H1 (cell line): Measurements from ENCODE around the gene BTBD9. TPM values are rescaled to one million over a fixed set of nuclear protein-coding genes. Genes with fewer than 3 reads are reported as not detected.

ENCODE experiments used
- CTCF ChIA-PET: fragments of 300-600 bp; sonication (Branson Sonifier 250); formaldehyde crosslinking; loops from one replicate; lab custom pipeline; 2021; ENCODE audit not compliant: partially characterized antibody; lab: Charles Lee
- POLR2A ChIA-PET: fragments of 300-600 bp; sonication (Branson Sonifier 250); formaldehyde crosslinking; loops from one replicate; lab custom pipeline; 2021; ENCODE audit warnings: inconsistent platforms; ENCODE audit not compliant: partially characterized antibody; lab: Charles Lee
- DNase-seq, 2 experiments: peaks; one replicate each; pipeline versions ENCODE4 v3.0.0 to v3.0.0-alpha.2; 2010 to 2022; ENCODE audit warnings: low spot score in 2 of 2, low read depth in 1 of 2, mixed read lengths in 1 of 2
- FAIRE-seq: peaks from 2 replicates; lab custom pipeline; 2011; peaks lifted over from hg19 to GRCh38; lab: Jason Lieb, UNC
- H2AFZ ChIP-seq: 2 replicates; pipeline ENCODE4 v1.8.1; 2012; ENCODE audit warnings: low read length, inconsistent platforms
- H2AK5ac ChIP-seq: 2 replicates; pipeline ENCODE4 v1.6.1; 2013; ENCODE audit warnings: low read depth, low read length
- H2BK120ac ChIP-seq: replicated peaks from 2 replicates; pipeline ENCODE3; 2013; ENCODE audit warnings: low read depth, low read length, inconsistent platforms
- H2BK12ac ChIP-seq: 2 replicates; pipeline ENCODE4 v1.6.1; 2013; ENCODE audit warnings: low read depth, low read length
- H2BK15ac ChIP-seq: 2 replicates; pipeline ENCODE4 v1.6.1; 2013; ENCODE audit warnings: low read length
- H2BK20ac ChIP-seq: 2 replicates; pipeline ENCODE4 v1.6.1; 2013; ENCODE audit warnings: low read length
- H2BK5ac ChIP-seq: 2 replicates; pipeline ENCODE4 v1.6.1; 2013; ENCODE audit warnings: low read depth, low read length
- H3K14ac ChIP-seq: 2 replicates; pipeline ENCODE4 v1.6.1; 2013; ENCODE audit warnings: inconsistent platforms; ENCODE audit not compliant: insufficient read length
- H3K18ac ChIP-seq: 2 replicates; pipeline ENCODE4 v1.6.1; 2013; ENCODE audit warnings: low read length; ENCODE audit errors: extremely low read depth
- H3K23ac ChIP-seq: 2 replicates; pipeline ENCODE4 v1.6.1; 2013; ENCODE audit warnings: inconsistent platforms; ENCODE audit not compliant: insufficient read length
- H3K23me2 ChIP-seq: 2 replicates; pipeline ENCODE4 v1.6.1; 2013; ENCODE audit warnings: low read depth, low read length
- H3K27ac ChIP-seq: 2 replicates; pipeline ENCODE4 v1.6.1; 2011; ENCODE audit warnings: low read depth, low read length, inconsistent platforms
- H3K27me3 ChIP-seq, 4 experiments: replicated peaks in 1 of 4; 1 replicate in 1 of 4; 2 replicates in 3 of 4; pipeline versions ENCODE4 v1.6.1 to v1.8.1; 2011 to 2013; ENCODE audit warnings: low read length in 3 of 4, mild to moderate bottlenecking in 3 of 4, inconsistent platforms in 2 of 4, mixed read lengths in 2 of 4, moderate library complexity in 1 of 4; ENCODE audit not compliant: control insufficient read depth in 3 of 4, insufficient read depth in 3 of 4; ENCODE audit errors: extremely low read depth in 1 of 4
- H3K36me3 ChIP-seq, 4 experiments: 2 replicates each; pipeline versions ENCODE4 v1.6.1 to v1.8.1; 2011 to 2013; ENCODE audit warnings: mild to moderate bottlenecking in 4 of 4, low read length in 3 of 4, moderate library complexity in 2 of 4, control low read depth in 1 of 4, inconsistent platforms in 1 of 4; ENCODE audit not compliant: insufficient read depth in 4 of 4, control insufficient read depth in 2 of 4
- H3K4ac ChIP-seq: replicated peaks from 2 replicates; pipeline ENCODE3; 2013; ENCODE audit warnings: low read length, low read depth, mixed read lengths, inconsistent platforms; ENCODE audit not compliant: insufficient read length
- H3K4me1 ChIP-seq, 4 experiments: replicated peaks in 1 of 4; 1 replicate in 1 of 4; 2 replicates in 3 of 4; pipeline versions ENCODE4 v1.6.1 to v1.8.1; 2011 to 2013; ENCODE audit warnings: low read length in 3 of 4, inconsistent platforms in 2 of 4, mixed read lengths in 1 of 4; ENCODE audit not compliant: insufficient read depth in 4 of 4, control insufficient read depth in 3 of 4
- H3K4me2 ChIP-seq, 2 experiments: 2 replicates each; pipeline versions ENCODE4 v1.6.1 to v1.8.1; 2011 to 2013; ENCODE audit warnings: low read depth in 2 of 2, low read length in 2 of 2, control low read depth in 1 of 2, inconsistent platforms in 1 of 2, mild to moderate bottlenecking in 1 of 2; ENCODE audit not compliant: insufficient read depth in 1 of 2
- H3K4me3 ChIP-seq, 4 experiments: fragments of 200-600, 300-600 bp in 1 of 4; sonication (generic), shearing (Covaris generic), sonication (Bioruptor Twin) in 1 of 4; 2 replicates each; pipeline versions ENCODE4 v1.5.1 to v1.8.1; 2011 to 2016; ENCODE audit warnings: low read length in 4 of 4, low read depth in 3 of 4, control low read depth in 2 of 4, inconsistent platforms in 2 of 4, mild to moderate bottlenecking in 2 of 4, mixed read lengths in 1 of 4, moderate library complexity in 1 of 4; ENCODE audit not compliant: insufficient read depth in 2 of 4; ENCODE audit errors: extremely low read depth in 1 of 4
- H3K56ac ChIP-seq: replicated peaks from 2 replicates; pipeline ENCODE3; 2013; ENCODE audit warnings: low read depth, mild to moderate bottlenecking, mixed read lengths, low read length, inconsistent platforms; ENCODE audit not compliant: insufficient read length
- H3K79me1 ChIP-seq: 2 replicates; pipeline ENCODE4 v1.6.1; 2013; ENCODE audit warnings: low read depth, low read length, control low read depth
- H3K79me2 ChIP-seq, 2 experiments: 2 replicates each; pipeline versions ENCODE4 v1.6.1 to v1.8.1; 2012 to 2013; ENCODE audit warnings: low read length in 2 of 2, mild to moderate bottlenecking in 2 of 2, inconsistent platforms in 1 of 2; ENCODE audit not compliant: insufficient read depth in 2 of 2, control insufficient read depth in 1 of 2
- H3K9ac ChIP-seq, 4 experiments: replicated peaks in 1 of 4; 1 replicate in 1 of 4; 2 replicates in 3 of 4; pipeline versions ENCODE4 v1.6.1 to v1.8.1; 2011 to 2013; ENCODE audit warnings: low read depth in 3 of 4, low read length in 3 of 4, control low read depth in 2 of 4, mild to moderate bottlenecking in 2 of 4, moderate library complexity in 2 of 4, inconsistent platforms in 1 of 4; ENCODE audit errors: extremely low read depth in 1 of 4
- H3K9me3 ChIP-seq, 2 experiments: 2 replicates each; pipeline versions ENCODE4 v1.6.1 to v1.8.1; 2012 to 2013; ENCODE audit warnings: mild to moderate bottlenecking in 2 of 2, moderate library complexity in 2 of 2, control low read depth in 1 of 2, inconsistent platforms in 1 of 2, low read depth in 1 of 2, low read length in 1 of 2, mixed read lengths in 1 of 2; ENCODE audit not compliant: insufficient read depth in 2 of 2
- H4K20me1 ChIP-seq, 2 experiments: replicated peaks in 1 of 2; 2 replicates each; pipeline versions ENCODE3 to v1.8.1; 2011 to 2013; ENCODE audit warnings: inconsistent platforms in 2 of 2, low read length in 2 of 2, mild to moderate bottlenecking in 1 of 2; ENCODE audit not compliant: insufficient read depth in 2 of 2, control insufficient read depth in 1 of 2
- H4K5ac ChIP-seq: 2 replicates; pipeline ENCODE4 v1.6.1; 2013; ENCODE audit warnings: low read length, low read depth, mixed read lengths, inconsistent platforms; ENCODE audit not compliant: insufficient read length
- H4K8ac ChIP-seq: 2 replicates; pipeline ENCODE4 v1.8.0; 2013; ENCODE audit warnings: mild to moderate bottlenecking, moderate library complexity, low read length, inconsistent platforms; ENCODE audit not compliant: insufficient read depth; ENCODE audit errors: extremely low read depth
- H4K91ac ChIP-seq: replicated peaks from 2 replicates; pipeline ENCODE3; 2013; ENCODE audit warnings: low read length, mixed read lengths, inconsistent platforms; ENCODE audit not compliant: insufficient read length
- CBX8 ChIP-seq: fragments of 300-800, 300-1000 bp; sonication (generic); IDR thresholded peaks from 2 replicates; pipeline ENCODE4 v1.7.1; 2016; ENCODE audit warnings: low read depth, low read length, borderline replicate concordance
- CREB1 ChIP-seq: IDR thresholded peaks from 2 replicates; pipeline ENCODE4 v1.6.1; 2012; ENCODE audit warnings: inconsistent platforms
- CTCF ChIP-seq, 3 experiments: IDR thresholded peaks; 1 replicate in 2 of 3; 2 replicates in 1 of 3; pipeline versions ENCODE4 v1.5.1 to v1.6.1; 2011; ENCODE audit warnings: low read length in 3 of 3, mild to moderate bottlenecking in 3 of 3, inconsistent platforms in 2 of 3, low read depth in 1 of 3, moderate library complexity in 1 of 3; ENCODE audit not compliant: insufficient read depth in 1 of 3; ENCODE audit errors: control extremely low read depth in 1 of 3
- GABPA ChIP-seq: IDR thresholded peaks from 2 replicates; pipeline ENCODE4 v1.6.1; 2011; ENCODE audit warnings: mild to moderate bottlenecking, low read length, moderate library complexity, borderline replicate concordance; ENCODE audit not compliant: insufficient read depth
- JUND ChIP-seq: IDR thresholded peaks from 2 replicates; pipeline ENCODE4 v1.6.1; 2011; ENCODE audit warnings: mild to moderate bottlenecking, improper control_type of control experiment, low read length
- NRF1 ChIP-seq: IDR thresholded peaks from 2 replicates; pipeline ENCODE4 v1.6.1; 2011; ENCODE audit warnings: mild to moderate bottlenecking, low read depth, low read length, improper control_type of control experiment
- RBBP5 ChIP-seq: IDR thresholded peaks from 2 replicates; pipeline ENCODE4 v1.7.1; 2012; ENCODE audit warnings: low read depth, mild to moderate bottlenecking, inconsistent platforms, low read length, moderate library complexity, borderline replicate concordance
- RNF2 ChIP-seq: fragments of 200-900, 300-1000 bp; sonication (generic); IDR thresholded peaks from 2 replicates; pipeline ENCODE4 v1.7.1; 2016; ENCODE audit warnings: borderline replicate concordance, low read depth, mild to moderate bottlenecking, antibody characterized with exemption, low read length; ENCODE audit not compliant: poor library complexity, severe bottlenecking; ENCODE audit errors: missing control alignments
- SIN3A ChIP-seq, 2 experiments: IDR thresholded peaks in 1 of 2; conservative IDR thresholded peaks in 1 of 2; 2 replicates each; pipeline ENCODE4 v1.6.1; 2011 to 2012; ENCODE audit warnings: low read length in 2 of 2, improper control_type of control experiment in 1 of 2, low read depth in 1 of 2, mild to moderate bottlenecking in 1 of 2
- SIRT6 ChIP-seq: IDR thresholded peaks from one replicate; pipeline ENCODE4 v1.7.1; 2012; ENCODE audit warnings: low read length, inconsistent platforms
- SP2 ChIP-seq: IDR thresholded peaks from 2 replicates; pipeline ENCODE4 v1.6.1; 2012; ENCODE audit warnings: mild to moderate bottlenecking, low read length, inconsistent platforms
- TAF7 ChIP-seq: optimal IDR thresholded peaks from 2 replicates; pipeline ENCODE3; 2011; ENCODE audit warnings: low read depth, mild to moderate bottlenecking, inconsistent platforms, low read length, moderate library complexity, borderline replicate concordance
- WGBS, 2 experiments: shearing (Covaris generic) in 1 of 2; methylation state at CpG; one replicate each; pipeline versions ENCODE4 v1.1.6 to v1.1.7; 2013 to 2015; ENCODE audit warnings: low lambda C conversion rate in 2 of 2, mixed read lengths in 2 of 2, inconsistent platforms in 1 of 2, low coverage in 1 of 2, missing lambda C conversion rate in 1 of 2; ENCODE audit not compliant: insufficient replicate concordance in 2 of 2, insufficient coverage in 1 of 2, insufficient read length in 1 of 2; ENCODE audit errors: extremely low coverage in 1 of 2, missing lambda C conversion rate in 1 of 2; 5-methylcytosine and 5-hydroxymethylcytosine counted together
- polyA plus RNA-seq, 7 experiments: library from polyadenylated mRNA; depleted of rRNA in 3 of 7; stranded (reverse) in 5 of 7; unstranded in 2 of 7; fragments of >200 nt in 5 of 7; fragments of 200-250 nt in 2 of 7; gene quantifications; 1 replicate in 5 of 7; 2 replicates in 1 of 7; 4 replicates in 1 of 7; pipeline versions ENCODE4 v1.2.1 to v1.2.3, GENCODE V29; 2011 to 2013; ENCODE audit warnings: missing spikeins in 2 of 7, mixed read lengths in 2 of 7
- total RNA-seq: library from RNA; stranded (reverse); fragmentation: NEBNext Ultra II Directional; extraction: Animal tissue kit (Norgen Biotek cat#: 25700); gene quantifications from 2 replicates; pipeline ENCODE4 v1.2.1, GENCODE V29; 2021

The BTBD9 gene
- total and polyA plus RNA-seq, 2 of the 8 experiments (the other 6 are each of a cell fraction or from before 2014, with no cell fraction given), result 0.92 to 4.1 TPM

DNA sequence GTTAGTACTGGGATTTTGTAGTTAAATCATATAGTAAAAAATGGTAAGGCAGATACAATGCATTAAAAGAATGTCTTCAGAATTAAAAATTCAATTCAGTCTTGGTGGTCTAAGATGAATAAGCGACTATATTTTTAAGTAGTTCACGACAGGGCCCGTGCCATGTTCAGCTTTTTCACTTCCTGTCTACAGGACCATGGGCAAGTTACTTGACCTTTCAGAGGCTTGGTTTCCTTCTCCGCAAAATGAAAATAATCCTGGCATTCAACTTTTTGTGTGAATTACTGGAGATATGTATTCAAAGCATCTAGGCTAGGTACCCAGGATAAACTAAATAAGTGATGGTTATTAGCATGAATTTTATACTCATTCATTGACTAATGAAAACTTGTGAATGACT is 216.0 kb downstream of the BTBD9 start:
- Histone ChIP-seq H3K23ac (no peak overlapping the region), H3K36me3 (no peaks in the 10 kb centered on the region), H3K4me2 (no peak overlapping the region), H3K27ac (no peak overlapping the region), H3K23me2 (no peaks in the 10 kb centered on the region), H4K8ac (no peak overlapping the region), H2BK20ac (no peak overlapping the region), H3K14ac (no peak overlapping the region), H4K20me1 (no peaks in the 10 kb centered on the region), H2BK5ac (no peak overlapping the region), H4K5ac (no peak overlapping the region), H3K18ac (no peak overlapping the region), H2AK5ac (no peak overlapping the region), H2BK12ac (no peak overlapping the region), H3K4me1 (peaks cover 1 to 9% (median 4%) of the 10 kb centered on the region in 4 experiments; a peak in 4 of 7 replicates), H3K56ac (no peak overlapping the region), H2BK15ac (no peak overlapping the region), H3K9ac (no peak overlapping the region), H3K4me3 (no peak overlapping the region), H2BK120ac (no peak overlapping the region), H3K27me3 (no peaks in the 10 kb centered on the region), H4K91ac (no peak overlapping the region), H3K4ac (no peak overlapping the region), H3K9me3 (no peaks in the 10 kb centered on the region; a peak in 1 of 4 replicates), H3K79me1 (no peaks in the 10 kb centered on the region), H3K79me2 (no peaks in the 10 kb centered on the region), H2AFZ (no peak overlapping the region)
- FAIRE-seq, result no peak
- POLR2A ChIA-PET, result no interaction called here
- WGBS, 2 experiments, result 87% methylated on average over 4 of the region's 4 CpGs; no CpG with 5 or more reads in 1 of the 2 experiments
- CTCF ChIA-PET, result no interaction called here
- no peak for DNase-seq
- no peak for TF ChIP-seq RBBP5
- no peak for TF ChIP-seq TAF7
- no peak for TF ChIP-seq SIRT6
- TF ChIP-seq SIN3A (conservative IDR thresholded peaks at IDR 0.05 in 1 of 2, IDR thresholded peaks at IDR 0.05 in 1 of 2; ENCODE audit: low read depth in 1 of 2, low read length in 2 of 2), result no peak
- TF ChIP-seq NRF1, result no peak
- no peak for TF ChIP-seq JUND
- TF ChIP-seq CREB1, result no peak
- no peak for TF ChIP-seq CTCF (IDR thresholded peaks at IDR 0.05; ENCODE audit: control extremely low read depth in 1 of 3, insufficient read depth in 1 of 3, low read depth in 1 of 3, low read length in 3 of 3)
- no peak for TF ChIP-seq SP2
- TF ChIP-seq CBX8, result no peak
- TF ChIP-seq GABPA, result no peak
- no peak for TF ChIP-seq RNF2
